ENCODE results near the gene RBM47.

- no peak for TF ChIP-seq USF1 (IDR thresholded peaks at IDR 0.05)
- TF ChIP-seq FOXM1 (IDR thresholded peaks at IDR 0.05; ENCODE audit: borderline replicate concordance, low read depth) = no peak
- no peak for TF ChIP-seq YY1 (IDR thresholded peaks at IDR 0.05; ENCODE audit: low read depth)
- no peak for TF ChIP-seq MAX (IDR thresholded peaks at IDR 0.05)
- no peak for TF ChIP-seq REST (IDR thresholded peaks at IDR 0.05; ENCODE audit: low read depth)
- TF ChIP-seq NFIC (IDR thresholded peaks at IDR 0.05) = no peak
- no peak for TF ChIP-seq EGR1 (IDR thresholded peaks at IDR 0.05)
- no peak for TF ChIP-seq CEBPB (IDR thresholded peaks at IDR 0.05)
- no peak for TF ChIP-seq EP300 (IDR thresholded peaks at IDR 0.05; ENCODE audit: borderline replicate concordance)
- TF ChIP-seq RAD21 (IDR thresholded peaks at IDR 0.05; ENCODE audit: low read depth) = no peak
- no peak for TF ChIP-seq CREB1 (IDR thresholded peaks at IDR 0.05; ENCODE audit: low read depth)
- no peak for TF ChIP-seq TAF1 (IDR thresholded peaks at IDR 0.05; ENCODE audit: low read depth)
Observed at GRCh38 chr4:40511036-40511614, 118.5 kb downstream of the RBM47 start.
